Measurements from ENCODE around the gene CABLES1. TPM values are rescaled to one million over a fixed set of nuclear protein-coding genes. Genes with fewer than 3 reads are reported as not detected.
"Not testable (repeated sequence)": the region's sequence is repeated elsewhere in the genome, so short reads cannot be mapped to it uniquely, and the experiment has no call there.

CABLES1 gene
- total and polyA plus RNA-seq, 2 experiments from 2014 or later, result 7.2 to 10.8 TPM

DNA sequence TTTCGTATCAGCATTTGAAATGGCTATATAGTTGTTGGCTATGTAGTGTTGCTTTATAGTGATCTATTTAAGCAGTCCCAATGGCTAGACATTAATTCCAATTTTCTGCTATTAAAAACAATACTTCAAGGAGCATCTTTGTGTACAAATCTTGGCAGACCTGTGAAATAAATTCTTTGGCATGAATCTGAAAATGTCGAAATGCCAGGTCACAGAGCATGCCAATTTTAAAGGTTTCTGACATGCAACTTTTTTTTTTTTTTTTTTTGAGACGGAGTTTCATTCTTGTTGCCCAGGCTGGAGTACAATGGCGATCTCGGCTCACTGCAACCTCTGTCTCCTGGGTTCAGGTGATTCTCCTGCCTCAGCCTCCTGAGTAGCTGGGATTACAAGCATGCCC lies 26.8 kb upstream of the CABLES1 start:
- Histone ChIP-seq H3K4me2 (no peak overlapping the region), H3K36me3 (replicated peaks; ENCODE audit: insufficient read depth, low read depth) (no peaks in the 10 kb centered on the region)

DNA sequence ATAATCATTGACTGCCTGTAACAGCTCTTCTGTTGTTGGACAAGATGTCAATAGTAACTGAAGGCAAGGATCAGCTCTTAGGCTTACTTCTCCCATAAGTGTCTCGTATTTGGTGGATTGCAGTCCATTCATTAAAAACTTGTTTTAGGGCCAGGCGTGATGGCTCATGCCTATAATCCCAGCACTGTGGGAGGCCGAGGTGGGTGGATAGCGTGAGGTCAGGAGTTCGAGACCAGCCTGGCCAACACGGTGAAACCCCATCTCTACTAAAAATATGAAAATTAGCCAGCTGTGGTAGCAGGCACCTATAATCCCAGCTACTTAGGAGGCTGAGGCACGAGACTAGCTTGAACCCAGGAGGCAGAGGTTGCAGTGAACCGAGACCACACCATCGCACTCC lies 26.1 kb upstream of the CABLES1 start:
- 95% methylated on average over 9 of the region's 9 CpGs for WGBS (ENCODE audit: low lambda C conversion rate, missing lambda C conversion rate)
- H3K27me3 ChIP-seq; H3K4me3 ChIP-seq; H3K27ac ChIP-seq; H3K9me2 ChIP-seq (replicated peaks; ENCODE audit: insufficient read depth); H3K9me3 ChIP-seq (ENCODE audit: low read depth); H2AFZ ChIP-seq; H3K79me2 ChIP-seq; H3K4me2 ChIP-seq; DNase-seq (ENCODE audit: low spot score); H4K20me1 ChIP-seq (ENCODE audit: insufficient read depth, poor library complexity, severe bottlenecking); H3K36me3 ChIP-seq (replicated peaks; ENCODE audit: insufficient read depth, low read depth): not testable (repeated sequence)
- peaks cover 23% of the 10 kb centered on the region for H3K4me1 ChIP-seq (ENCODE audit: insufficient read depth)

More for the DNA sequence above, 26.8 kb upstream of the CABLES1 start:
- Histone ChIP-seq H3K79me2 (no peaks in the 10 kb centered on the region), H3K9me2 (replicated peaks; ENCODE audit: insufficient read depth) (no peaks in the 10 kb centered on the region), H4K20me1 (ENCODE audit: insufficient read depth, poor library complexity, severe bottlenecking) (no peaks in the 10 kb centered on the region), H3K9me3 (ENCODE audit: low read depth) (no peaks in the 10 kb centered on the region), H3K4me3 (no peak overlapping the region), H2AFZ (no peak overlapping the region), H3K27ac (no peak overlapping the region), H3K27me3 (no peaks in the 10 kb centered on the region), H3K4me1 (ENCODE audit: insufficient read depth) (peaks cover 23% of the 10 kb centered on the region)
- 95% methylated on average over 5 of the region's 5 CpGs for WGBS (ENCODE audit: low lambda C conversion rate, missing lambda C conversion rate)
- TF ChIP-seq EZH2 (IDR thresholded peaks at IDR 0.05; ENCODE audit: borderline replicate concordance) (no peak), EZH2phosphoT487 (IDR thresholded peaks at IDR 0.05; ENCODE audit: low read depth, severe bottlenecking, unreplicated experiment) (no peak)
- TF ChIP-seq, protein P1, sequence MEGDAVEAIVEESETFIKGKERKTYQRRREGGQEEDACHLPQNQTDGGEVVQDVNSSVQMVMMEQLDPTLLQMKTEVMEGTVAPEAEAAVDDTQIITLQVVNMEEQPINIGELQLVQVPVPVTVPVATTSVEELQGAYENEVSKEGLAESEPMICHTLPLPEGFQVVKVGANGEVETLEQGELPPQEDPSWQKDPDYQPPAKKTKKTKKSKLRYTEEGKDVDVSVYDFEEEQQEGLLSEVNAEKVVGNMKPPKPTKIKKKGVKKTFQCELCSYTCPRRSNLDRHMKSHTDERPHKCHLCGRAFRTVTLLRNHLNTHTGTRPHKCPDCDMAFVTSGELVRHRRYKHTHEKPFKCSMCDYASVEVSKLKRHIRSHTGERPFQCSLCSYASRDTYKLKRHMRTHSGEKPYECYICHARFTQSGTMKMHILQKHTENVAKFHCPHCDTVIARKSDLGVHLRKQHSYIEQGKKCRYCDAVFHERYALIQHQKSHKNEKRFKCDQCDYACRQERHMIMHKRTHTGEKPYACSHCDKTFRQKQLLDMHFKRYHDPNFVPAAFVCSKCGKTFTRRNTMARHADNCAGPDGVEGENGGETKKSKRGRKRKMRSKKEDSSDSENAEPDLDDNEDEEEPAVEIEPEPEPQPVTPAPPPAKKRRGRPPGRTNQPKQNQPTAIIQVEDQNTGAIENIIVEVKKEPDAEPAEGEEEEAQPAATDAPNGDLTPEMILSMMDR (IDR thresholded peaks at IDR 0.05; ENCODE audit: poor library complexity), result no peak
- no peak for DNase-seq (ENCODE audit: low spot score)

- Histone ChIP-seq H3K4me3 (no peak overlapping the region), H3K4me2 (no peak overlapping the region), H3K9me3 (ENCODE audit: low read depth) (no peaks in the 10 kb centered on the region), H3K27ac (peak overlapping the region; percentile 88), H3K79me2 (no peaks in the 10 kb centered on the region), H4K20me1 (ENCODE audit: insufficient read depth, poor library complexity, severe bottlenecking) (no peaks in the 10 kb centered on the region), H3K36me3 (replicated peaks; ENCODE audit: insufficient read depth, low read depth) (no peaks in the 10 kb centered on the region), H3K9me2 (replicated peaks; ENCODE audit: insufficient read depth) (no peaks in the 10 kb centered on the region), H2AFZ (no peak overlapping the region), H3K4me1 (ENCODE audit: insufficient read depth) (peaks cover 18% of the 10 kb centered on the region), H3K27me3 (no peaks in the 10 kb centered on the region)
- TF ChIP-seq EZH2phosphoT487 (IDR thresholded peaks at IDR 0.05; ENCODE audit: low read depth, severe bottlenecking, unreplicated experiment) (no peak), EZH2 (IDR thresholded peaks at IDR 0.05; ENCODE audit: borderline replicate concordance) (no peak)
- TF ChIP-seq, protein P1 (IDR thresholded peaks at IDR 0.05; ENCODE audit: poor library complexity), result no peak
- WGBS (ENCODE audit: low lambda C conversion rate, missing lambda C conversion rate), result 81% methylated on average over 6 of the region's 6 CpGs
- no peak for DNase-seq (ENCODE audit: low spot score)
Measured at GRCh38 chr18:23113576-23113975, 21.7 kb upstream of the CABLES1 start.

DNA sequence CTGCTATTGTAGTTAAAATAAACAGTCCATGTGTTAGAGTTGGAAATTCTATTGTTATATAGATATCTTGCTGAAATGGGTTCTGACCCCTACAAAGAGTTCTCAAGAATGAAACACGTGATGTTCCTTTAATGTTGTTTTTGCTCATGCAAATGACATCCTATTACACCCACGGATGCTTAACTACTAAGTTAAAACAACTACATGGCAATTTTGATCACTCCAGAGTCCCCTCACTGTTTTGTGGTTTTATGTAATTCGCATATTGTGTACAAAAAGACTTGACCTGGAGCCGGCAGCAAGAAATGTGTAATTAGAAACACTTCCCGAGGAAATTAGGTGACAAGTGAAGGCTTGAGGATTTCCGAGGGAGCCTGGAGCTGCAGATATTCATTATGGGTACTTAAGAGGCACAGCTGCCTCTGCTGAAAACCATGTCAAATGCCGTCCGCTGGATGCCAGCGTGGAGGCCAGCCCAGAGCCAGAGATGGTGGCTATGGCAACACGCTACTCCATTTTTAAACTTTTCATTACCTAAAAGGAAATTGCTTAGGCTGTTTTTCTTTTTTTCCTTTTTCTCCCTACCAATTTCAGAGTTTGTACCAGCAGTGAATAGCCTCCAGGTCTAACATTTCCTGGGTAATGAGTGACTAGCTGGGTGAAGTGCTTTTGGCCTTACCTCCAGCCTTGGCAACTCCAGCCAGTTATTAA lies 21.0 kb upstream of the CABLES1 start:
- no peaks in the 10 kb centered on the region for H4K20me1 ChIP-seq (ENCODE audit: insufficient read depth, poor library complexity, severe bottlenecking)
- H3K9me3 ChIP-seq (ENCODE audit: low read depth), result no peaks in the 10 kb centered on the region
- no peak overlapping the region for H3K4me3 ChIP-seq
- H3K27me3 ChIP-seq, result no peaks in the 10 kb centered on the region
- H3K9me2 ChIP-seq (replicated peaks; ENCODE audit: insufficient read depth), result no peaks in the 10 kb centered on the region
- H2AFZ ChIP-seq, result peak overlapping the region; percentile 6
- DNase-seq (ENCODE audit: low spot score), result no peak
- no peaks in the 10 kb centered on the region for H3K36me3 ChIP-seq (replicated peaks; ENCODE audit: insufficient read depth, low read depth)
- peaks cover 18% of the 10 kb centered on the region for H3K4me1 ChIP-seq (ENCODE audit: insufficient read depth)
- peak overlapping the region; percentile 20 for H3K4me2 ChIP-seq
- whole genome bisulfite sequencing (ENCODE audit: low lambda C conversion rate, missing lambda C conversion rate), result 52% methylated on average over 10 of the region's 10 CpGs
- H3K79me2 ChIP-seq, result no peaks in the 10 kb centered on the region
- H3K27ac ChIP-seq, result peak overlapping the region; percentile 88
- no peak for TF ChIP-seq EZH2 (IDR thresholded peaks at IDR 0.05; ENCODE audit: borderline replicate concordance)
- TF ChIP-seq, protein P1 (IDR thresholded peaks at IDR 0.05; ENCODE audit: poor library complexity), result no peak
- TF ChIP-seq EZH2phosphoT487 (IDR thresholded peaks at IDR 0.05; ENCODE audit: low read depth, severe bottlenecking, unreplicated experiment), result no peak
